K562 (cell line): ENCODE data around the gene PLCL2. TPM values are rescaled to one million over a fixed set of nuclear protein-coding genes. Genes with fewer than 3 reads are reported as not detected.

Experiments
- ATAC-seq: fragments of 200-7000 bp; cut with Tn5 transposase; 3 replicates; pipeline ENCODE4 v1.9.1; 2020; ENCODE audit warnings: moderate library complexity
- BruUV-seq: library from RNA; stranded (reverse); fragments of 400-500 nt; replicated peaks from 2 replicates; lab custom pipeline; 2021; lab: Mats Ljungman, UMichigan
- CTCF ChIA-PET: fragments of 300-600 bp; formaldehyde crosslinking; extraction: SDS; loops from one replicate; lab custom pipeline; 2021; ENCODE audit warnings: low intra/inter-chr PET ratio; lab: Yijun Ruan, JAX
- POLR2A ChIA-PET: fragments of 300-600, 350-650 bp; sonication (Branson Sonifier 250); formaldehyde crosslinking; extraction: SDS; loops from one replicate; lab custom pipeline; 2021; ENCODE audit warnings: antibody characterized with exemption, inconsistent platforms; lab: Yijun Ruan, JAX
- DNase-seq, 4 experiments: peaks; one replicate each; pipeline versions ENCODE4 v3.0.0 to v3.0.0-alpha.2; 2011 to 2018; ENCODE audit warnings: low spot score in 3 of 4, mixed read lengths in 3 of 4; ENCODE audit errors: extremely low read depth in 1 of 4
- FAIRE-seq: peaks from 2 replicates; lab custom pipeline; 2011; peaks lifted over from hg19 to GRCh38; lab: Jason Lieb, UNC
- H2AFZ ChIP-seq: 2 replicates; pipeline ENCODE4 v1.6.0; 2011; ENCODE audit warnings: low read depth, low read length, control low read depth, inconsistent platforms
- H3K27ac ChIP-seq: fragments of 200-600 bp; 3 replicates; pipeline ENCODE4 v1.8.0; 2011; ENCODE audit warnings: low read depth, mild to moderate bottlenecking, control low read depth, inconsistent platforms, low read length, moderate library complexity, mixed read lengths; ENCODE audit errors: extremely low read depth
- H3K27me3 ChIP-seq, 2 experiments: fragments of 300-600 bp in 1 of 2; 2 replicates in 1 of 2; 3 replicates in 1 of 2; pipeline versions ENCODE4 v1.6.0 to v1.8.0; 2011; ENCODE audit warnings: inconsistent platforms in 2 of 2, low read length in 2 of 2, mild to moderate bottlenecking in 1 of 2, mixed read lengths in 1 of 2, moderate library complexity in 1 of 2; ENCODE audit not compliant: control insufficient read depth in 2 of 2, insufficient read depth in 2 of 2
- H3K36me3 ChIP-seq: fragments of 300-600 bp; 3 replicates; pipeline ENCODE4 v1.8.0; 2011; ENCODE audit warnings: mild to moderate bottlenecking, low read length, inconsistent platforms; ENCODE audit not compliant: control insufficient read depth, insufficient read depth
- H3K4me1 ChIP-seq, 2 experiments: fragments of 200-600 bp in 1 of 2; replicated peaks in 1 of 2; 2 replicates in 1 of 2; 3 replicates in 1 of 2; pipeline versions ENCODE4 v1.5.1 to v1.8.0; 2011; ENCODE audit warnings: inconsistent platforms in 2 of 2, low read length in 2 of 2, mild to moderate bottlenecking in 1 of 2, mixed read lengths in 1 of 2, moderate library complexity in 1 of 2; ENCODE audit not compliant: control insufficient read depth in 2 of 2, insufficient read depth in 2 of 2
- H3K4me2 ChIP-seq: 2 replicates; pipeline ENCODE4 v1.6.1; 2011; ENCODE audit warnings: low read length, control low read depth, inconsistent platforms, mixed read lengths; ENCODE audit not compliant: insufficient read depth
- H3K4me3 ChIP-seq: fragments of 200-600 bp; sonication (generic), shearing (Covaris generic); 2 replicates; pipeline ENCODE4 v1.5.1; 2016; ENCODE audit warnings: control low read depth, inconsistent platforms
- H3K79me2 ChIP-seq: fragments of 200-600 bp; 3 replicates; pipeline ENCODE4 v1.8.0; 2011; ENCODE audit warnings: low read length, inconsistent platforms; ENCODE audit not compliant: control insufficient read depth, insufficient read depth
- H3K9ac ChIP-seq, 2 experiments: 2 replicates each; pipeline versions ENCODE4 v1.6.0 to v1.6.1; 2011; ENCODE audit warnings: low read depth in 2 of 2, low read length in 2 of 2, control low read depth in 1 of 2, inconsistent platforms in 1 of 2, mild to moderate bottlenecking in 1 of 2, mixed read lengths in 1 of 2; ENCODE audit not compliant: insufficient read depth in 1 of 2
- H3K9me1 ChIP-seq: one replicate; pipeline ENCODE4 v1.6.0; 2011; ENCODE audit warnings: inconsistent platforms, mild to moderate bottlenecking, low read length, moderate library complexity; ENCODE audit not compliant: control insufficient read depth, insufficient read depth
- H3K9me3 ChIP-seq: replicated peaks from 2 replicates; pipeline ENCODE4 v1.5.1; 2011; ENCODE audit warnings: low read depth, low read length, inconsistent platforms; ENCODE audit not compliant: control insufficient read depth, insufficient read depth
- H4K20me1 ChIP-seq: replicated peaks from 2 replicates; pipeline ENCODE4 v1.6.1; 2011; ENCODE audit warnings: low read length, inconsistent platforms, mixed read lengths; ENCODE audit not compliant: control insufficient read depth, insufficient read depth
- CBX5 ChIP-seq: IDR thresholded peaks from 2 replicates; pipeline ENCODE4 v1.6.1; 2014; ENCODE audit warnings: low read depth, borderline replicate concordance
- DEAF1 ChIP-seq: fragments of 450-650 bp; formaldehyde crosslinking; IDR thresholded peaks from 2 replicates; pipeline ENCODE4 v1.4.0; 2020; ENCODE audit warnings: mild to moderate bottlenecking, moderate library complexity
- ESRRA ChIP-seq: fragments of 450-650 bp; IDR thresholded peaks from 2 replicates; pipeline ENCODE4 v1.6.1; 2014; ENCODE audit warnings: low read depth, mild to moderate bottlenecking, moderate library complexity, borderline replicate concordance
- FOXP1 ChIP-seq: sonication (generic); formaldehyde crosslinking; IDR thresholded peaks from 2 replicates; pipeline ENCODE4 v1.8.0; 2022; ENCODE audit warnings: mild to moderate bottlenecking, missing genetic modification reagents
- JUNB ChIP-seq: fragments of 450-650 bp; formaldehyde crosslinking; conservative IDR thresholded peaks from 2 replicates; pipeline ENCODE4 v1.4.0; 2020; ENCODE audit warnings: mild to moderate bottlenecking
- RAD21 ChIP-seq, 2 experiments: fragments of 250-450 bp in 1 of 2; fragments of 450-650 bp in 1 of 2; sonication (Bioruptor Pico) in 1 of 2; formaldehyde crosslinking in 1 of 2; IDR thresholded peaks in 1 of 2; conservative IDR thresholded peaks in 1 of 2; 2 replicates each; pipeline versions ENCODE4 v1.4.0 to v1.8.0; 2020 to 2022; ENCODE audit warnings: mild to moderate bottlenecking in 2 of 2, moderate library complexity in 1 of 2
- RAD51 ChIP-seq: fragments of 450-650 bp; IDR thresholded peaks from 2 replicates; pipeline ENCODE4 v1.7.1; 2016; ENCODE audit warnings: low read depth, mild to moderate bottlenecking, borderline replicate concordance
- TAF7 ChIP-seq: fragments of 450-650 bp; IDR thresholded peaks from 2 replicates; pipeline ENCODE4 v1.6.1; 2016; ENCODE audit warnings: missing genetic modification characterization, missing compliant biosample characterization
- TARDBP ChIP-seq: fragments of 450-650 bp; IDR thresholded peaks from 2 replicates; pipeline ENCODE4 v1.6.1; 2016
- WGBS: fragments of 100-300 bp; shearing (Covaris generic); methylation state at CpG from one replicate; pipeline ENCODE4 v1.1.6; 2016; ENCODE audit warnings: low coverage, mixed read lengths; ENCODE audit not compliant: insufficient coverage; ENCODE audit errors: missing lambda C conversion rate; 5-methylcytosine and 5-hydroxymethylcytosine counted together
- in situ Hi-C: fragments of 300-500 bp; cut with MboI; formaldehyde crosslinking; loops from 4 replicates; pipeline ENCODE4 v1.15.0; 2018; ENCODE audit warnings: inconsistent platforms, mixed read lengths
- intact Hi-C: fragments of 100-400 bp; cut with micrococcal nuclease; formaldehyde crosslinking; loops from 2 replicates; pipeline ENCODE4 v1.14.2; 2022
- polyA plus RNA-seq, 8 experiments: library from polyadenylated mRNA; depleted of rRNA in 4 of 8; stranded (reverse) in 5 of 8; unstranded in 3 of 8; fragments of >200 nt; fragmentation: Nextera tagmentation in 2 of 8; fragmentation: Illumina TruSeq in 1 of 8; extraction: Ambion mirVana in 2 of 8; extraction: Trizol in 1 of 8; gene quantifications; 2 replicates each; pipeline versions ENCODE4 v1.2.1 to v1.2.3, GENCODE V29; 2011 to 2014; ENCODE audit warnings: inconsistent platforms in 1 of 8, missing spikeins in 1 of 8
- total RNA-seq, 7 experiments: library from RNA; depleted of rRNA in 6 of 7; stranded (reverse); fragments of >200 nt in 6 of 7; fragmentation: Illumina TruSeq in 2 of 7; extraction: Trizol in 2 of 7; gene quantifications; 2 replicates each; pipeline versions ENCODE4 v1.2.1 to v1.2.3, GENCODE V29; 2011 to 2021; ENCODE audit warnings: low replicate concordance in 1 of 7
- TF ChIP-seq, protein P1 (sequence below), 2 experiments: IDR thresholded peaks; 2 replicates each; pipeline ENCODE4 v1.6.1; 2012; ENCODE audit warnings: improper control_type of control experiment in 2 of 2, low read depth in 2 of 2, low read length in 2 of 2, borderline replicate concordance in 1 of 2
- TF ChIP-seq, protein P2 (sequence below), 2 experiments: fragments of 450-650 bp in 1 of 2; sonication (generic) in 1 of 2; formaldehyde crosslinking in 1 of 2; IDR thresholded peaks in 1 of 2; conservative IDR thresholded peaks in 1 of 2; 2 replicates each; pipeline versions ENCODE4 v1.6.1 to v1.8.1; 2016 to 2023; ENCODE audit warnings: mild to moderate bottlenecking in 2 of 2, moderate library complexity in 2 of 2, inconsistent platforms in 1 of 2, missing genetic modification reagents in 1 of 2
- TF ChIP-seq, protein P3 (sequence below), 2 experiments: IDR thresholded peaks in 1 of 2; conservative IDR thresholded peaks in 1 of 2; 2 replicates each; pipeline ENCODE4 v1.6.1; 2016; ENCODE audit warnings: low read depth in 2 of 2, mild to moderate bottlenecking in 1 of 2, missing compliant biosample characterization in 1 of 2, missing genetic modification characterization in 1 of 2, moderate library complexity in 1 of 2

Gene PLCL2
- total and polyA plus RNA-seq, 9 of the 15 experiments (the other 6 are each of a cell fraction or from before 2014, with no cell fraction given): 0.03 to 0.18 (median 0.11) TPM; not detected in 2

- no TSS peak for BruUV-seq
- H3K9me1 ChIP-seq: no peaks in the 10 kb centered on the region
- ATAC-seq: no peak
- H3K4me1 ChIP-seq: no peaks in the 10 kb centered on the region
- H3K4me3 ChIP-seq: no peak overlapping the region
- intact Hi-C loops: no loop called here
- no peak overlapping the region for H2AFZ ChIP-seq
- H3K36me3 ChIP-seq: no peaks in the 10 kb centered on the region
- no peaks in the 10 kb centered on the region for H3K9me3 ChIP-seq
- CTCF ChIA-PET: no interaction called here
- DNase-seq: no peak
- no peak for FAIRE-seq
- no peaks in the 10 kb centered on the region for H3K79me2 ChIP-seq
- in situ Hi-C loops: no loop called here
- no peaks in the 10 kb centered on the region for H4K20me1 ChIP-seq
- H3K9ac ChIP-seq: no peak overlapping the region
- WGBS: 2% methylated on average over 4 of the region's 4 CpGs
- H3K4me2 ChIP-seq: no peak overlapping the region
- POLR2A ChIA-PET: interaction anchor here (0.7 kb wide), 1 partner anchor 14 kb away, joined by 3 read pairs; no protein-coding TSS in a partner anchor
- no peak overlapping the region for H3K27ac ChIP-seq
- H3K27me3 ChIP-seq: peaks cover 0 to 4% of the 10 kb centered on the region in 2 experiments; a peak in 1 of 5 replicates
- TF ChIP-seq, protein P1, sequence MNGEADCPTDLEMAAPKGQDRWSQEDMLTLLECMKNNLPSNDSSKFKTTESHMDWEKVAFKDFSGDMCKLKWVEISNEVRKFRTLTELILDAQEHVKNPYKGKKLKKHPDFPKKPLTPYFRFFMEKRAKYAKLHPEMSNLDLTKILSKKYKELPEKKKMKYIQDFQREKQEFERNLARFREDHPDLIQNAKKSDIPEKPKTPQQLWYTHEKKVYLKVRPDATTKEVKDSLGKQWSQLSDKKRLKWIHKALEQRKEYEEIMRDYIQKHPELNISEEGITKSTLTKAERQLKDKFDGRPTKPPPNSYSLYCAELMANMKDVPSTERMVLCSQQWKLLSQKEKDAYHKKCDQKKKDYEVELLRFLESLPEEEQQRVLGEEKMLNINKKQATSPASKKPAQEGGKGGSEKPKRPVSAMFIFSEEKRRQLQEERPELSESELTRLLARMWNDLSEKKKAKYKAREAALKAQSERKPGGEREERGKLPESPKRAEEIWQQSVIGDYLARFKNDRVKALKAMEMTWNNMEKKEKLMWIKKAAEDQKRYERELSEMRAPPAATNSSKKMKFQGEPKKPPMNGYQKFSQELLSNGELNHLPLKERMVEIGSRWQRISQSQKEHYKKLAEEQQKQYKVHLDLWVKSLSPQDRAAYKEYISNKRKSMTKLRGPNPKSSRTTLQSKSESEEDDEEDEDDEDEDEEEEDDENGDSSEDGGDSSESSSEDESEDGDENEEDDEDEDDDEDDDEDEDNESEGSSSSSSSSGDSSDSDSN (IDR thresholded peaks at IDR 0.05; ENCODE audit: borderline replicate concordance in 1 of 2, low read depth in 2 of 2, low read length in 2 of 2): no peak
- TF ChIP-seq RAD21 (CRISPR knock-in tag; conservative IDR thresholded peaks at IDR 0.05 in 1 of 2, IDR thresholded peaks at IDR 0.05 in 1 of 2) (no peak), ESRRA (no peak), CBX5 (no peak), FOXP1 (CRISPR knock-in tag) (no peak), DEAF1 (CRISPR knock-in tag) (no peak), RAD51 (no peak), TARDBP (no peak), JUNB (CRISPR knock-in tag) (no peak), TAF7 (tag) (no peak)
- TF ChIP-seq, protein P2, sequence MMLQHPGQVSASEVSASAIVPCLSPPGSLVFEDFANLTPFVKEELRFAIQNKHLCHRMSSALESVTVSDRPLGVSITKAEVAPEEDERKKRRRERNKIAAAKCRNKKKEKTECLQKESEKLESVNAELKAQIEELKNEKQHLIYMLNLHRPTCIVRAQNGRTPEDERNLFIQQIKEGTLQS (IDR thresholded peaks at IDR 0.05): no peak
- TF ChIP-seq, protein P2 (CRISPR knock-in tag; conservative IDR thresholded peaks at IDR 0.05): no peak
- TF ChIP-seq, protein P3, sequence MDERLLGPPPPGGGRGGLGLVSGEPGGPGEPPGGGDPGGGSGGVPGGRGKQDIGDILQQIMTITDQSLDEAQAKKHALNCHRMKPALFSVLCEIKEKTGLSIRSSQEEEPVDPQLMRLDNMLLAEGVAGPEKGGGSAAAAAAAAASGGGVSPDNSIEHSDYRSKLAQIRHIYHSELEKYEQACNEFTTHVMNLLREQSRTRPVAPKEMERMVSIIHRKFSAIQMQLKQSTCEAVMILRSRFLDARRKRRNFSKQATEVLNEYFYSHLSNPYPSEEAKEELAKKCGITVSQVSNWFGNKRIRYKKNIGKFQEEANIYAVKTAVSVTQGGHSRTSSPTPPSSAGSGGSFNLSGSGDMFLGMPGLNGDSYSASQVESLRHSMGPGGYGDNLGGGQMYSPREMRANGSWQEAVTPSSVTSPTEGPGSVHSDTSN (CRISPR knock-in tag; IDR thresholded peaks at IDR 0.05; ENCODE audit: low read depth): no peak
- TF ChIP-seq, protein P3 (tag; conservative IDR thresholded peaks at IDR 0.05; ENCODE audit: low read depth): no peak
Observed at GRCh38 chr3:17047162-17047561, 162.4 kb downstream of the PLCL2 start.
